Neural cell (in vitro differentiated cells): ENCODE data around the gene CREBBP. TPM values are rescaled to one million over a fixed set of nuclear protein-coding genes. Genes with fewer than 3 reads are reported as not detected.
A peak's percentile ranks its signal among the peaks of the same experiment; 100 is the strongest.

Experiments used
- H2AFZ ChIP-seq: fragments of 200-600, 300-800 bp; sonication (generic), shearing (Covaris generic); 2 replicates; pipeline ENCODE4 v1.6.0; 2014; ENCODE audit warnings: low read depth, mild to moderate bottlenecking, antibody characterized with exemption, low read length, moderate library complexity
- H3F3A ChIP-seq: fragments of 200-600 bp; shearing (Covaris generic); 2 replicates; pipeline ENCODE4 v1.6.1; 2016; ENCODE audit warnings: mild to moderate bottlenecking, moderate library complexity, mixed read lengths, antibody characterized with exemption, low read length; ENCODE audit not compliant: insufficient read depth, poor library complexity, severe bottlenecking
- H3K27ac ChIP-seq: fragments of 200-600, 300-800 bp; sonication (generic), shearing (Covaris generic); 2 replicates; pipeline ENCODE4 v1.5.1; 2014; ENCODE audit warnings: mild to moderate bottlenecking, low read length, moderate library complexity
- H3K27me3 ChIP-seq: fragments of 300-800, 200-600 bp; sonication (generic), shearing (Covaris generic); 2 replicates; pipeline ENCODE4 v1.6.0; 2014; ENCODE audit warnings: mild to moderate bottlenecking, low read depth, low read length, moderate library complexity; ENCODE audit not compliant: insufficient read depth
- H3K36me3 ChIP-seq: fragments of 300-800, 200-600 bp; sonication (generic), shearing (Covaris generic); 2 replicates; pipeline ENCODE4 v1.5.1; 2014; ENCODE audit warnings: mild to moderate bottlenecking, antibody characterized with exemption, low read length, moderate library complexity; ENCODE audit not compliant: insufficient read depth
- H3K4me2 ChIP-seq: fragments of 300-800, 200-600 bp; sonication (generic), shearing (Covaris generic); 2 replicates; pipeline ENCODE4 v1.6.0; 2014; ENCODE audit warnings: mild to moderate bottlenecking, low read length
- H3K4me3 ChIP-seq: fragments of 300-800, 200-600 bp; sonication (generic), shearing (Covaris generic); 2 replicates; pipeline ENCODE4 v1.5.1; 2014; ENCODE audit warnings: mild to moderate bottlenecking, low read length, moderate library complexity
- H3K79me2 ChIP-seq: fragments of 200-600 bp; shearing (Covaris generic); replicated peaks from 2 replicates; pipeline ENCODE4 v1.6.0; 2014; ENCODE audit warnings: mild to moderate bottlenecking, low read length, moderate library complexity; ENCODE audit not compliant: insufficient read depth
- H3K9ac ChIP-seq: fragments of 300-800, 200-600 bp; sonication (generic), shearing (Covaris generic); 2 replicates; pipeline ENCODE4 v1.6.1; 2016; ENCODE audit warnings: mild to moderate bottlenecking, low read length, mixed read lengths
- H3K9me2 ChIP-seq: fragments of 200-600 bp; shearing (Covaris generic); 2 replicates; pipeline ENCODE4 v1.6.1; 2016; ENCODE audit warnings: mild to moderate bottlenecking, low read length, mixed read lengths; ENCODE audit not compliant: insufficient read depth
- H3K9me3 ChIP-seq: fragments of 200-600, 300-800 bp; sonication (generic), shearing (Covaris generic); 2 replicates; pipeline ENCODE4 v1.6.1; 2016; ENCODE audit warnings: mild to moderate bottlenecking, mixed run types, low read length, moderate library complexity, mixed read lengths
- H4K20me1 ChIP-seq: fragments of 200-600 bp; shearing (Covaris generic); 2 replicates; pipeline ENCODE4 v1.6.1; 2016; ENCODE audit warnings: mild to moderate bottlenecking, mixed run types; ENCODE audit not compliant: insufficient read depth
- CTCF ChIP-seq: fragments of 450-650 bp; IDR thresholded peaks from 2 replicates; pipeline ENCODE4 v1.5.1; 2014; ENCODE audit warnings: antibody characterized with exemption, mild to moderate bottlenecking, moderate library complexity; ENCODE audit not compliant: poor library complexity, severe bottlenecking
- EP300 ChIP-seq: fragments of 450-650 bp; conservative IDR thresholded peaks from 2 replicates; pipeline ENCODE4 v1.6.1; 2014; ENCODE audit warnings: antibody characterized with exemption, mild to moderate bottlenecking, moderate library complexity; ENCODE audit not compliant: poor library complexity, severe bottlenecking
- EZH2 ChIP-seq: fragments of 200-600, 300-800 bp; shearing (Covaris generic), sonication (generic); IDR thresholded peaks from 2 replicates; pipeline ENCODE4 v1.6.1; 2014; ENCODE audit warnings: antibody characterized with exemption, low read length, borderline replicate concordance, mild to moderate bottlenecking; ENCODE audit not compliant: insufficient read depth, poor library complexity, severe bottlenecking
- MXI1 ChIP-seq: fragments of 450-650 bp; conservative IDR thresholded peaks from 2 replicates; pipeline ENCODE4 v1.6.1; 2014; ENCODE audit warnings: antibody characterized with exemption, mild to moderate bottlenecking; ENCODE audit not compliant: poor library complexity, severe bottlenecking
- POLR2AphosphoS5 ChIP-seq: IDR thresholded peaks from 2 replicates; pipeline ENCODE4 v1.6.1; 2012
- RAD21 ChIP-seq: fragments of 450-650 bp; conservative IDR thresholded peaks from 2 replicates; pipeline ENCODE4 v1.6.1; 2014; ENCODE audit warnings: antibody characterized with exemption, mild to moderate bottlenecking, moderate library complexity
- REST ChIP-seq: IDR thresholded peaks from 2 replicates; pipeline ENCODE4 v1.6.1; 2012; ENCODE audit warnings: borderline replicate concordance
- SMC3 ChIP-seq: fragments of 450-650 bp; conservative IDR thresholded peaks from 2 replicates; pipeline ENCODE4 v1.6.1; 2014; ENCODE audit warnings: antibody characterized with exemption, mild to moderate bottlenecking, moderate library complexity; ENCODE audit not compliant: poor library complexity
- TAF1 ChIP-seq: IDR thresholded peaks from 2 replicates; pipeline ENCODE4 v1.6.1; 2012; ENCODE audit warnings: low read depth
- polyA plus RNA-seq: library from polyadenylated mRNA; depleted of rRNA; stranded (reverse); fragments of >200 nt; gene quantifications from 2 replicates; pipeline ENCODE4 v1.2.3, GENCODE V29; 2014

Gene CREBBP
- polyA plus RNA-seq, 1 donor from 2014 or later = 3.3 TPM

GRCh38 chr16:3878610-3879009, 1.9 kb downstream of the CREBBP start:
- no peak overlapping the region for H2AFZ ChIP-seq
- peak overlapping the region; percentile 95 for H3K4me2 ChIP-seq
- peak overlapping the region; percentile 70 for H3K9ac ChIP-seq
- H4K20me1 ChIP-seq = peaks cover 56% of the 10 kb centered on the region
- no peaks in the 10 kb centered on the region for H3F3A ChIP-seq
- peaks cover 62% of the 10 kb centered on the region for H3K79me2 ChIP-seq
- peak overlapping the region; percentile 94 for H3K4me3 ChIP-seq
- no peaks in the 10 kb centered on the region for H3K9me2 ChIP-seq
- H3K27ac ChIP-seq = no peak overlapping the region
- H3K36me3 ChIP-seq = no peaks in the 10 kb centered on the region
- TF ChIP-seq MXI1 = no peak
- no peak for TF ChIP-seq EP300
- TF ChIP-seq TAF1 = no peak
- TF ChIP-seq EZH2 = no peak
- no peak for TF ChIP-seq REST
- no peak for TF ChIP-seq RAD21
- no peak for TF ChIP-seq CTCF
- H3K9me3 ChIP-seq = no peaks in the 10 kb centered on the region
- no peaks in the 10 kb centered on the region for H3K27me3 ChIP-seq

GRCh38 chr16:3876695-3877094, 3.8 kb downstream of the CREBBP start:
- Histone ChIP-seq H3K27ac (no peak overlapping the region), H3K27me3 (no peaks in the 10 kb centered on the region), H2AFZ (no peak overlapping the region), H3K9me3 (no peaks in the 10 kb centered on the region), H3K9ac (no peak overlapping the region), H4K20me1 (peaks cover 74% of the 10 kb centered on the region), H3K4me3 (peak overlapping the region; percentile 94), H3K36me3 (no peaks in the 10 kb centered on the region), H3K4me2 (no peak overlapping the region), H3K79me2 (peaks cover 81% of the 10 kb centered on the region), H3F3A (no peaks in the 10 kb centered on the region), H3K9me2 (no peaks in the 10 kb centered on the region)
- TF ChIP-seq POLR2AphosphoS5 = no peak
- TF ChIP-seq SMC3 = no peak
- TF ChIP-seq EP300 = no peak
- TF ChIP-seq REST = no peak
